Upper lobe of left lung (tissue), 4 donors: ENCODE results near the gene HCFC1R1.

Source experiments
- EP300 ChIP-seq, 4 donors: sonication (generic); formaldehyde crosslinking; IDR thresholded peaks; one replicate each; pipeline ENCODE4 v1.5.1; 2017; ENCODE audit warnings: antibody characterized with exemption in 4 of 4, control low read depth in 2 of 4
- TF ChIP-seq, protein P1 (sequence below), 6 experiments: fragments of 450-650 bp in 4 of 6; fragments of 200-600 bp in 2 of 6; sonication (generic) in 2 of 6; IDR thresholded peaks; one replicate each; pipeline ENCODE4 v1.5.1; 2016 to 2019; ENCODE audit warnings: antibody characterized with exemption in 6 of 6

DNA sequence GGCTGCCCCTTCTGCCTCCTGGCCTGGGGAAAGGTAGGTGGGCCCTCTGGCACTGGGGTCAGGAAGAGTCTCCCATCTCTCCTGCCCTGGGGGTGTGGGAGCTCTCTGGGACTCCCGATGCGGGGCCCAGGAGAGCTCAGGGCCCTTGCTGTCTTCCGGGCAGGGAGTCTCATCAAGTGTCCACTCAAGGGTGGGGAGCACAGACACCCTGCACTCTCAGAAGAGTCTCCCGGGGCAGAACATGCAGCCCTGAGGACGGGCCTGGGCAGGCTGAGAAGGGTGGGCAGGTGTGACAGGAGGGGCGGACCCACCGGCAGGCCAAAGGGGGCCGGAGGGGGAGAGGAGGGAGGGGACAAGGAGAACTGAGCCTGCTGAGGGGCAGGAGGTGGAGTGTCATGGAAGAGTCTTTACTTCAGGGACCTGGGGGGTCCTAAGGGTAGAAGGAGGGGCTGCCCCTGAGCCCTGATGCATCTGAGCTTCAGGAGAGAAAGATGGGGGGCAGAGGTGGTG is 35.1 kb downstream of the HCFC1R1 start:
- TF ChIP-seq, protein P1, sequence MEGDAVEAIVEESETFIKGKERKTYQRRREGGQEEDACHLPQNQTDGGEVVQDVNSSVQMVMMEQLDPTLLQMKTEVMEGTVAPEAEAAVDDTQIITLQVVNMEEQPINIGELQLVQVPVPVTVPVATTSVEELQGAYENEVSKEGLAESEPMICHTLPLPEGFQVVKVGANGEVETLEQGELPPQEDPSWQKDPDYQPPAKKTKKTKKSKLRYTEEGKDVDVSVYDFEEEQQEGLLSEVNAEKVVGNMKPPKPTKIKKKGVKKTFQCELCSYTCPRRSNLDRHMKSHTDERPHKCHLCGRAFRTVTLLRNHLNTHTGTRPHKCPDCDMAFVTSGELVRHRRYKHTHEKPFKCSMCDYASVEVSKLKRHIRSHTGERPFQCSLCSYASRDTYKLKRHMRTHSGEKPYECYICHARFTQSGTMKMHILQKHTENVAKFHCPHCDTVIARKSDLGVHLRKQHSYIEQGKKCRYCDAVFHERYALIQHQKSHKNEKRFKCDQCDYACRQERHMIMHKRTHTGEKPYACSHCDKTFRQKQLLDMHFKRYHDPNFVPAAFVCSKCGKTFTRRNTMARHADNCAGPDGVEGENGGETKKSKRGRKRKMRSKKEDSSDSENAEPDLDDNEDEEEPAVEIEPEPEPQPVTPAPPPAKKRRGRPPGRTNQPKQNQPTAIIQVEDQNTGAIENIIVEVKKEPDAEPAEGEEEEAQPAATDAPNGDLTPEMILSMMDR (IDR thresholded peaks at IDR 0.05), result no peak
- no peak for TF ChIP-seq EP300 (IDR thresholded peaks at IDR 0.05)
